Parathyroid adenoma (tissue), 2 donors: ENCODE results near the gene AMACR.
A peak's percentile ranks its signal among the peaks of the same experiment; 100 is the strongest.

ENCODE experiments used
- H2AFZ ChIP-seq: fragments of 300-600 bp; sonication (generic); one replicate; pipeline ENCODE4 v1.7.0; 2017; ENCODE audit warnings: antibody characterized with exemption, mild to moderate bottlenecking
- H3K27ac ChIP-seq: fragments of 300-600 bp; sonication (generic); one replicate; pipeline ENCODE4 v1.7.0; 2017
- H3K27me3 ChIP-seq: fragments of 300-600 bp; sonication (generic); one replicate; pipeline ENCODE4 v1.7.0; 2017; ENCODE audit warnings: low read length; ENCODE audit not compliant: control insufficient read depth, insufficient read depth
- H3K36me3 ChIP-seq: fragments of 300-600 bp; sonication (generic); one replicate; pipeline ENCODE4 v1.7.0; 2017; ENCODE audit warnings: low read length; ENCODE audit not compliant: control insufficient read depth, insufficient read depth
- H3K4me1 ChIP-seq: fragments of 300-600 bp; sonication (generic); one replicate; pipeline ENCODE4 v1.7.0; 2017; ENCODE audit warnings: control low read depth
- H3K4me2 ChIP-seq: fragments of 300-600 bp; sonication (generic); one replicate; pipeline ENCODE4 v1.7.0; 2017; ENCODE audit warnings: low read length
- H3K4me3 ChIP-seq: fragments of 300-600 bp; sonication (generic); one replicate; pipeline ENCODE4 v1.7.0; 2017; ENCODE audit warnings: low read depth, low read length
- H3K79me2 ChIP-seq: fragments of 300-600 bp; sonication (generic); one replicate; pipeline ENCODE4 v1.7.0; 2017; ENCODE audit warnings: control low read depth
- H3K9ac ChIP-seq: fragments of 300-600 bp; sonication (generic); one replicate; pipeline ENCODE4 v1.7.0; 2017; ENCODE audit warnings: mild to moderate bottlenecking
- H3K9me3 ChIP-seq: fragments of 300-600 bp; sonication (generic); one replicate; pipeline ENCODE4 v1.7.0; 2017; ENCODE audit warnings: low read length; ENCODE audit not compliant: control insufficient read depth
- CTCF ChIP-seq: fragments of 300-600 bp; sonication (generic); IDR thresholded peaks from one replicate; pipeline ENCODE4 v1.7.0; 2017; ENCODE audit warnings: antibody characterized with exemption, mild to moderate bottlenecking
- donor health status: primary hyperparathyroidism.

Gene AMACR

GRCh38 chr5:34043099-34043876 lies 35.4 kb upstream of the AMACR start, which contains the start of gene C1QTNF3:
Gene C1QTNF3 (minus strand): TSS chr5:34043213. CDS start chr5:34043125, 88 bp downstream.
- no peak within 1 kb of the TSS for H3K9ac ChIP-seq
- H3K4me1 ChIP-seq = peaks cover 12% of the 10 kb centered on the region
- no peaks in the 10 kb centered on the region for H3K9me3 ChIP-seq
- no peaks in the 10 kb centered on the region for H3K36me3 ChIP-seq
- no peaks in the 10 kb centered on the region for H3K79me2 ChIP-seq
- no peak within 1 kb of the TSS for H3K27ac ChIP-seq
- peak within 1 kb of the TSS; percentile 45 for H3K4me2 ChIP-seq
- no peaks in the 10 kb centered on the region for H3K27me3 ChIP-seq
- TF ChIP-seq CTCF = no peak
- H2AFZ ChIP-seq = peak within 1 kb of the TSS; percentile 41
- H3K4me3 ChIP-seq = no peak within 1 kb of the TSS

GRCh38 chr5:34042321-34042720 lies 34.5 kb upstream of the AMACR start:
- Histone ChIP-seq H3K27ac (no peak overlapping the region), H3K4me3 (no peak overlapping the region), H3K27me3 (no peaks in the 10 kb centered on the region), H3K36me3 (no peaks in the 10 kb centered on the region), H3K4me1 (peaks cover 17% of the 10 kb centered on the region), H3K4me2 (peak overlapping the region; percentile 45), H3K79me2 (no peaks in the 10 kb centered on the region), H3K9me3 (no peaks in the 10 kb centered on the region), H2AFZ (peak overlapping the region; percentile 41), H3K9ac (no peak overlapping the region)
- no peak for TF ChIP-seq CTCF

- TF ChIP-seq CTCF = no peak
- no peak overlapping the region for H3K4me3 ChIP-seq
Observed at GRCh38 chr5:34041247-34041972, 33.6 kb upstream of the AMACR start.

GRCh38 chr5:34040472-34040871 lies 32.6 kb upstream of the AMACR start:
- no peak overlapping the region for H3K4me2 ChIP-seq
- H3K79me2 ChIP-seq = no peaks in the 10 kb centered on the region
- H3K4me1 ChIP-seq = peaks cover 17% of the 10 kb centered on the region
- no peak overlapping the region for H3K9ac ChIP-seq
- H3K27ac ChIP-seq = no peak overlapping the region
- no peak overlapping the region for H3K4me3 ChIP-seq
- no peaks in the 10 kb centered on the region for H3K27me3 ChIP-seq
- H2AFZ ChIP-seq = no peak overlapping the region
- TF ChIP-seq CTCF = no peak
- H3K36me3 ChIP-seq = no peaks in the 10 kb centered on the region
- H3K9me3 ChIP-seq = no peaks in the 10 kb centered on the region

More at GRCh38 chr5:34041247-34041972, 33.6 kb upstream of the AMACR start:
- H3K9ac ChIP-seq = no peak overlapping the region
- H3K27ac ChIP-seq = no peak overlapping the region
- no peaks in the 10 kb centered on the region for H3K27me3 ChIP-seq
- H3K36me3 ChIP-seq = no peaks in the 10 kb centered on the region
- H3K9me3 ChIP-seq = no peaks in the 10 kb centered on the region
- H2AFZ ChIP-seq = no peak overlapping the region
- H3K79me2 ChIP-seq = no peaks in the 10 kb centered on the region
- peaks cover 17% of the 10 kb centered on the region for H3K4me1 ChIP-seq
- no peak overlapping the region for H3K4me2 ChIP-seq
